ENCODE data around the gene XPNPEP3.

XPNPEP3 gene

DNA sequence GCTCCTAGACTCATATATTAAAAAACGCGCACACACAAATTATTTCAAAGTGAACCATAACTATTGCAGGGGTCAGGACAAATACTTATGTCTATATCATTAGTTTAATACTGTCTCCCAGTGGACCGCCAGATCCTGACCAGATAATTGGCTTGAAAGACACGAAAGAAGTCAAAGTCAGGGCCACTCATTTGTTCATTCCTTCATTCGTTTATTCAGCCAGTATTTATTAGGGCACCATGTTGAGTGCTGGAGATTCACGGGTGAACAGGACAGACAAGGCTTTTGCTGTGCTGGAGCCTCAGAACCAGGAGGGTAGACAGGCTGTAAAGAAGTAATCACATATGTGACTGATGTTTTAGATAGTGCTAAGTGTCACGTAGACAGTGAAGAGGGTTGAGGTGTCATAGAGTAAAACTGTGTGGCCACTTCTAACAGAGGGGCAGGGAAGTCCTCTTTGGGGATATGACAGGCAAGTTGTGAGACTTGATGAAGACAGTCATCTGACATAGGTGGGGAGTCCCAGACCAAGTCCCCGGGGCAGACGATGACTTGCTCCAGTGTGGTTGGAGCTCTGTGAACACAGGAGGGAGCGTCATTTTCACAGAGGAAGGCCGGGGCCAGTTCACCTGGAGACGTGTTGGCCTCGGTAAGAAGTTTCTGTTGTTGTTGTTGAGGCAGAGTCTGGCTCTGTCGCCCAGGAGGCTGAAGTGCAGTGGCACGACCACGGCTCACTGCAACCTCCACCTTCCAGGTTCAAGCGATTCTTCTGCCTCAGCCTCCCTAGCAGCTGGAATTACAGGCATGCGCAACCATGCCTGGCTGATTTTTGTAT lies 120.1 kb downstream of the XPNPEP3 start:
- in situ Hi-C loops (cut with HindIII; ENCODE audit: low sequenced_read_pairs): no loop called here

- in situ Hi-C loops (cut with HindIII; ENCODE audit: low sequenced_read_pairs): no loop called here
These were observed 122.2 kb downstream of the XPNPEP3 start for GRCh38 chr22:40979198-40979597.

DNA sequence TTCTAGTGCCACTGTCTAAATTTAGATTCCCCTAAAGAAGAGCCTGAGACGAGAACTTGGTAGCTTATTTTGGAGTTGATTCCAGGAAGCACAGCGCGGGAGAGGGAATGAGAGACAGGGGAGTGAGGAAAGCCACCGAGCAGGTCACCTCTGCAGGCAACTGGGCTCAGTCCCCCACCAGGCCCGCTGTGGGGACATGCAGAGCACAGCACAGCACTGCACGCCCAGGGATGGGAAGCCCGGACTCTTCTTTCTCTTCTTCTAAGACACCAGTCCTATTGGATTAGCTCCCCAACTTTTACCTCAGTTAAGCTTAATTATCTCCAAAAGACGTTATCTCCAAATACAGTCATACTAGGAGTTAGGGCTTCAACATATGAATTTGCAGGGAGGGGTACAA lies 122.9 kb downstream of the XPNPEP3 start:
- in situ Hi-C loops (cut with HindIII; ENCODE audit: low sequenced_read_pairs): no loop called here
